Measurements from ENCODE around the gene KLC1.

- no peak for TF ChIP-seq SPI1 (IDR thresholded peaks at IDR 0.05; ENCODE audit: borderline replicate concordance, insufficient read depth, low read depth, low read length)
- no peak for TF ChIP-seq NR2C1 (IDR thresholded peaks at IDR 0.05)
- TF ChIP-seq RELA (IDR thresholded peaks at IDR 0.05; ENCODE audit: borderline replicate concordance, partially characterized antibody), result no peak
- no peak for TF ChIP-seq ZNF24 (IDR thresholded peaks at IDR 0.05)
- TF ChIP-seq SMC3 (IDR thresholded peaks at IDR 0.05; ENCODE audit: borderline replicate concordance, low read length), result no peak
- TF ChIP-seq, protein P1, sequence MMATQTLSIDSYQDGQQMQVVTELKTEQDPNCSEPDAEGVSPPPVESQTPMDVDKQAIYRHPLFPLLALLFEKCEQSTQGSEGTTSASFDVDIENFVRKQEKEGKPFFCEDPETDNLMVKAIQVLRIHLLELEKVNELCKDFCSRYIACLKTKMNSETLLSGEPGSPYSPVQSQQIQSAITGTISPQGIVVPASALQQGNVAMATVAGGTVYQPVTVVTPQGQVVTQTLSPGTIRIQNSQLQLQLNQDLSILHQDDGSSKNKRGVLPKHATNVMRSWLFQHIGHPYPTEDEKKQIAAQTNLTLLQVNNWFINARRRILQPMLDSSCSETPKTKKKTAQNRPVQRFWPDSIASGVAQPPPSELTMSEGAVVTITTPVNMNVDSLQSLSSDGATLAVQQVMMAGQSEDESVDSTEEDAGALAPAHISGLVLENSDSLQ (IDR thresholded peaks at IDR 0.05), result no peak
- no peak for TF ChIP-seq CTCF (IDR thresholded peaks at IDR 0.05 in 2 of 3, conservative IDR thresholded peaks at IDR 0.05 in 1 of 3; ENCODE audit: control insufficient read depth in 2 of 3, extremely low read depth in 1 of 3, insufficient read depth in 1 of 3, low read depth in 3 of 3, low read length in 3 of 3)
- no peak for TF ChIP-seq ZNF274 (IDR thresholded peaks at IDR 0.05; ENCODE audit: insufficient read depth, insufficient read length)
- TF ChIP-seq, protein P2, sequence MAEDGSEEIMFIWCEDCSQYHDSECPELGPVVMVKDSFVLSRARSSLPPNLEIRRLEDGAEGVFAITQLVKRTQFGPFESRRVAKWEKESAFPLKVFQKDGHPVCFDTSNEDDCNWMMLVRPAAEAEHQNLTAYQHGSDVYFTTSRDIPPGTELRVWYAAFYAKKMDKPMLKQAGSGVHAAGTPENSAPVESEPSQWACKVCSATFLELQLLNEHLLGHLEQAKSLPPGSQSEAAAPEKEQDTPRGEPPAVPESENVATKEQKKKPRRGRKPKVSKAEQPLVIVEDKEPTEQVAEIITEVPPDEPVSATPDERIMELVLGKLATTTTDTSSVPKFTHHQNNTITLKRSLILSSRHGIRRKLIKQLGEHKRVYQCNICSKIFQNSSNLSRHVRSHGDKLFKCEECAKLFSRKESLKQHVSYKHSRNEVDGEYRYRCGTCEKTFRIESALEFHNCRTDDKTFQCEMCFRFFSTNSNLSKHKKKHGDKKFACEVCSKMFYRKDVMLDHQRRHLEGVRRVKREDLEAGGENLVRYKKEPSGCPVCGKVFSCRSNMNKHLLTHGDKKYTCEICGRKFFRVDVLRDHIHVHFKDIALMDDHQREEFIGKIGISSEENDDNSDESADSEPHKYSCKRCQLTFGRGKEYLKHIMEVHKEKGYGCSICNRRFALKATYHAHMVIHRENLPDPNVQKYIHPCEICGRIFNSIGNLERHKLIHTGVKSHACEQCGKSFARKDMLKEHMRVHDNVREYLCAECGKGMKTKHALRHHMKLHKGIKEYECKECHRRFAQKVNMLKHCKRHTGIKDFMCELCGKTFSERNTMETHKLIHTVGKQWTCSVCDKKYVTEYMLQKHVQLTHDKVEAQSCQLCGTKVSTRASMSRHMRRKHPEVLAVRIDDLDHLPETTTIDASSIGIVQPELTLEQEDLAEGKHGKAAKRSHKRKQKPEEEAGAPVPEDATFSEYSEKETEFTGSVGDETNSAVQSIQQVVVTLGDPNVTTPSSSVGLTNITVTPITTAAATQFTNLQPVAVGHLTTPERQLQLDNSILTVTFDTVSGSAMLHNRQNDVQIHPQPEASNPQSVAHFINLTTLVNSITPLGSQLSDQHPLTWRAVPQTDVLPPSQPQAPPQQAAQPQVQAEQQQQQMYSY (CRISPR knock-in tag; IDR thresholded peaks at IDR 0.05), result no peak
These were observed 33.0 kb downstream of the KLC1 start for GRCh38 chr14:103662029-103662428.

Measured in GM12878 (cell line).